CD14-positive monocyte (primary cell): Measurements from ENCODE around the gene ARFGAP3. TPM values are rescaled to one million over a fixed set of nuclear protein-coding genes. Genes with fewer than 3 reads are reported as not detected.
A peak's percentile ranks its signal among the peaks of the same experiment; 100 is the strongest.

Experiments used
- DNase-seq, 3 donors: peaks; one replicate each; pipeline ENCODE4 v3.0.0-alpha.2; 2011 to 2022
- H2AFZ ChIP-seq: 2 replicates; pipeline ENCODE4 v1.6.0; 2012; ENCODE audit warnings: mild to moderate bottlenecking, low read depth, low read length, inconsistent platforms; ENCODE audit not compliant: insufficient read depth, poor library complexity, severe bottlenecking
- H3K27ac ChIP-seq, 2 donors: 1 replicate in 1 of 2; 2 replicates in 1 of 2; pipeline ENCODE4 v1.5.1; 2012 to 2013; ENCODE audit warnings: low read length in 2 of 2, control low read depth in 1 of 2, inconsistent platforms in 1 of 2, low read depth in 1 of 2, mild to moderate bottlenecking in 1 of 2
- H3K27me3 ChIP-seq, 2 donors: one replicate each; pipeline versions ENCODE4 v1.6.0 to v1.6.1; 2011 to 2013; ENCODE audit warnings: low read length in 2 of 2; ENCODE audit not compliant: control insufficient read depth in 2 of 2, insufficient read depth in 2 of 2
- H3K36me3 ChIP-seq, 2 donors: replicated peaks in 1 of 2; 1 replicate in 1 of 2; 2 replicates in 1 of 2; pipeline versions ENCODE4 v1.5.1 to v1.6.1; 2012 to 2013; ENCODE audit warnings: low read length in 2 of 2, control low read depth in 1 of 2, inconsistent platforms in 1 of 2, mild to moderate bottlenecking in 1 of 2; ENCODE audit not compliant: insufficient read depth in 2 of 2, control insufficient read depth in 1 of 2
- H3K4me1 ChIP-seq, 2 donors: 1 replicate in 1 of 2; 2 replicates in 1 of 2; pipeline versions ENCODE4 v1.5.1 to v1.6.1; 2012 to 2013; ENCODE audit warnings: low read length in 2 of 2, control low read depth in 1 of 2, inconsistent platforms in 1 of 2, mild to moderate bottlenecking in 1 of 2, moderate library complexity in 1 of 2; ENCODE audit not compliant: insufficient read depth in 2 of 2, control insufficient read depth in 1 of 2
- H3K4me2 ChIP-seq: replicated peaks from 2 replicates; pipeline ENCODE3; 2012; ENCODE audit warnings: low read length, moderate library complexity, mild to moderate bottlenecking; ENCODE audit not compliant: poor library complexity, severe bottlenecking; ENCODE audit errors: extremely low read depth
- H3K4me3 ChIP-seq, 3 experiments: fragments of 200-600 bp in 1 of 3; sonication (generic) in 1 of 3; replicated peaks in 1 of 3; 1 replicate in 2 of 3; 2 replicates in 1 of 3; pipeline ENCODE4 v1.5.1; 2011 to 2013; ENCODE audit warnings: low read length in 3 of 3, mild to moderate bottlenecking in 3 of 3, control low read depth in 2 of 3, low read depth in 2 of 3, inconsistent platforms in 1 of 3, moderate library complexity in 1 of 3
- H3K79me2 ChIP-seq: 2 replicates; pipeline ENCODE4 v1.6.0; 2012; ENCODE audit warnings: mild to moderate bottlenecking, control low read depth, inconsistent platforms, low read length, moderate library complexity; ENCODE audit not compliant: insufficient read depth
- H3K9ac ChIP-seq: 2 replicates; pipeline ENCODE4 v1.6.0; 2017; ENCODE audit warnings: low read length, mild to moderate bottlenecking; ENCODE audit not compliant: insufficient read depth, poor library complexity, severe bottlenecking
- H3K9me3 ChIP-seq, 2 donors: replicated peaks in 1 of 2; 1 replicate in 1 of 2; 2 replicates in 1 of 2; pipeline versions ENCODE4 v1.5.1 to v1.6.1; 2012 to 2013; ENCODE audit warnings: low read length in 2 of 2, control low read depth in 1 of 2; ENCODE audit not compliant: control insufficient read depth in 1 of 2, insufficient read depth in 1 of 2
- H4K20me1 ChIP-seq: 2 replicates; pipeline ENCODE4 v1.6.0; 2012; ENCODE audit warnings: mild to moderate bottlenecking, low read length, control low read depth, moderate library complexity; ENCODE audit not compliant: insufficient read depth
- H3K27ac Mint-ChIP-seq, 7 donors: one replicate each; pipeline ENCODE4 v1.8.0; 2020; ENCODE audit warnings: mild to moderate bottlenecking in 7 of 7, mixed read lengths in 7 of 7, moderate library complexity in 6 of 7, inconsistent platforms in 2 of 7
- H3K27me3 Mint-ChIP-seq, 3 donors: one replicate each; pipeline ENCODE4 v1.8.0; 2021 to 2022; ENCODE audit warnings: low read depth in 3 of 3, mild to moderate bottlenecking in 3 of 3, mixed read lengths in 3 of 3, moderate library complexity in 3 of 3, inconsistent platforms in 1 of 3
- H3K36me3 Mint-ChIP-seq, 2 donors: one replicate each; pipeline ENCODE4 v1.8.0; 2020; ENCODE audit warnings: mixed read lengths in 2 of 2, inconsistent platforms in 1 of 2, mild to moderate bottlenecking in 1 of 2
- H3K4me1 Mint-ChIP-seq: one replicate; pipeline ENCODE4 v1.8.0; 2020; ENCODE audit warnings: mild to moderate bottlenecking, mixed read lengths
- H3K4me3 Mint-ChIP-seq, 2 donors: one replicate each; pipeline ENCODE4 v1.8.0; 2020; ENCODE audit warnings: mild to moderate bottlenecking in 2 of 2, mixed read lengths in 2 of 2, moderate library complexity in 1 of 2
- H3K9me3 Mint-ChIP-seq, 7 donors: one replicate each; pipeline ENCODE4 v1.8.0; 2020 to 2022; ENCODE audit warnings: mixed read lengths in 7 of 7, mild to moderate bottlenecking in 6 of 7, moderate library complexity in 6 of 7, inconsistent platforms in 2 of 7
- WGBS: methylation state at CpG from one replicate; pipeline ENCODE4 v1.1.5; 2013; ENCODE audit warnings: missing lambda C conversion rate; ENCODE audit not compliant: insufficient coverage; 5-methylcytosine and 5-hydroxymethylcytosine counted together
- intact Hi-C, 2 donors: fragments of 100-400 bp; cut with micrococcal nuclease; formaldehyde crosslinking; loops; one replicate each; pipeline versions ENCODE4 v1.15.0 to v1.15.1; 2023
- polyA plus RNA-seq, 3 donors: library from polyadenylated mRNA; depleted of rRNA in 1 of 3; unstranded in 2 of 3; stranded (reverse) in 1 of 3; fragments of 300-500 nt in 2 of 3; fragments of >200 nt in 1 of 3; fragmentation: Illumina TruSeq in 2 of 3; gene quantifications; 1 replicate in 2 of 3; 2 replicates in 1 of 3; pipeline ENCODE4 v1.2.3, GENCODE V29; 2012 to 2021
- TF ChIP-seq, protein P1 (sequence below): fragments of 200-600 bp; IDR thresholded peaks from one replicate; pipeline ENCODE4 v1.8.0; 2022; ENCODE audit warnings: antibody characterized with exemption, mild to moderate bottlenecking

ARFGAP3 gene
- polyA plus RNA-seq, 3 donors = 22.3 to 38.7 (median 34.8) TPM

DNA sequence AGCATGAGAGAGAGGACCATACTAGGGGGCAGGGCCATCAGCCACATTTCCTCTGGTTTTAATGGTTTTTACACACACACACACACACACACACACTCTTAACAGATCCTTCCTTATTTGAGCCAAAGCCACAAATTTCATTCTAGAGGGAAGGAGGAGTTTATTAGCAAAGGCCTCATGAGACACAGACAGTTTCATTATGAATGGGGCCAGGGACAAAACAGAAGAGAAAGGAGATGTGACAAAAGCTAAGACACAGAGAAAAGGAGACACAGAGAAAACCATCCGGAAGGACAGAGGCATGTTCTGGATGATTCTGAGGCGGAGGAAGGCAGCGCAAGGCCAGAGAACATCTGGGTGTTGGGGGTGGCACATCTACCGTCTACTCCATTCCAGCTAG lies 32.2 kb upstream of the ARFGAP3 start:
- Mint-ChIP-seq H3K36me3 (peaks cover 49 to 64% of the 10 kb centered on the region in 2 donors), H3K27ac (peak overlapping the region; percentile 96 to 100 (median 100)), H3K27me3 (peaks cover 0 to 2% (median 0%) of the 10 kb centered on the region in 3 donors), H3K4me3 (peak overlapping the region; percentile 79 to 94), H3K9me3 (peaks cover 0 to 1% (median 0%) of the 10 kb centered on the region in 7 donors), H3K4me1 (peaks cover 67% of the 10 kb centered on the region)
- intact Hi-C loops = loop anchor here in 1 of 2 donors (5.0 kb wide), 1 partner anchor 33 kb away; no protein-coding TSS in a partner anchor
- H3K79me2 ChIP-seq = peaks cover 38% of the 10 kb centered on the region
- peak overlapping the region; percentile 82 for H3K9ac ChIP-seq
- H2AFZ ChIP-seq = peak overlapping the region; percentile 33
- peaks cover 63 to 64% of the 10 kb centered on the region in 2 donors for H3K4me1 ChIP-seq
- H3K9me3 ChIP-seq = no peaks in the 10 kb centered on the region
- DNase-seq = peak; percentile 83 to 88 (median 84)
- H4K20me1 ChIP-seq = peaks cover 12% of the 10 kb centered on the region
- H3K36me3 ChIP-seq = peaks cover 42 to 52% of the 10 kb centered on the region in 2 donors
- no peaks in the 10 kb centered on the region for H3K27me3 ChIP-seq
- H3K4me2 ChIP-seq = peak overlapping the region; percentile 79
- peak overlapping the region in 2 of 3 experiments; percentile 23 to 72 for H3K4me3 ChIP-seq
- TF ChIP-seq, protein P1, sequence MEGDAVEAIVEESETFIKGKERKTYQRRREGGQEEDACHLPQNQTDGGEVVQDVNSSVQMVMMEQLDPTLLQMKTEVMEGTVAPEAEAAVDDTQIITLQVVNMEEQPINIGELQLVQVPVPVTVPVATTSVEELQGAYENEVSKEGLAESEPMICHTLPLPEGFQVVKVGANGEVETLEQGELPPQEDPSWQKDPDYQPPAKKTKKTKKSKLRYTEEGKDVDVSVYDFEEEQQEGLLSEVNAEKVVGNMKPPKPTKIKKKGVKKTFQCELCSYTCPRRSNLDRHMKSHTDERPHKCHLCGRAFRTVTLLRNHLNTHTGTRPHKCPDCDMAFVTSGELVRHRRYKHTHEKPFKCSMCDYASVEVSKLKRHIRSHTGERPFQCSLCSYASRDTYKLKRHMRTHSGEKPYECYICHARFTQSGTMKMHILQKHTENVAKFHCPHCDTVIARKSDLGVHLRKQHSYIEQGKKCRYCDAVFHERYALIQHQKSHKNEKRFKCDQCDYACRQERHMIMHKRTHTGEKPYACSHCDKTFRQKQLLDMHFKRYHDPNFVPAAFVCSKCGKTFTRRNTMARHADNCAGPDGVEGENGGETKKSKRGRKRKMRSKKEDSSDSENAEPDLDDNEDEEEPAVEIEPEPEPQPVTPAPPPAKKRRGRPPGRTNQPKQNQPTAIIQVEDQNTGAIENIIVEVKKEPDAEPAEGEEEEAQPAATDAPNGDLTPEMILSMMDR = no peak
- WGBS = 0% methylated on average over 1 of the region's 4 CpGs
- peak overlapping the region; percentile 81 to 98 for H3K27ac ChIP-seq

DNA sequence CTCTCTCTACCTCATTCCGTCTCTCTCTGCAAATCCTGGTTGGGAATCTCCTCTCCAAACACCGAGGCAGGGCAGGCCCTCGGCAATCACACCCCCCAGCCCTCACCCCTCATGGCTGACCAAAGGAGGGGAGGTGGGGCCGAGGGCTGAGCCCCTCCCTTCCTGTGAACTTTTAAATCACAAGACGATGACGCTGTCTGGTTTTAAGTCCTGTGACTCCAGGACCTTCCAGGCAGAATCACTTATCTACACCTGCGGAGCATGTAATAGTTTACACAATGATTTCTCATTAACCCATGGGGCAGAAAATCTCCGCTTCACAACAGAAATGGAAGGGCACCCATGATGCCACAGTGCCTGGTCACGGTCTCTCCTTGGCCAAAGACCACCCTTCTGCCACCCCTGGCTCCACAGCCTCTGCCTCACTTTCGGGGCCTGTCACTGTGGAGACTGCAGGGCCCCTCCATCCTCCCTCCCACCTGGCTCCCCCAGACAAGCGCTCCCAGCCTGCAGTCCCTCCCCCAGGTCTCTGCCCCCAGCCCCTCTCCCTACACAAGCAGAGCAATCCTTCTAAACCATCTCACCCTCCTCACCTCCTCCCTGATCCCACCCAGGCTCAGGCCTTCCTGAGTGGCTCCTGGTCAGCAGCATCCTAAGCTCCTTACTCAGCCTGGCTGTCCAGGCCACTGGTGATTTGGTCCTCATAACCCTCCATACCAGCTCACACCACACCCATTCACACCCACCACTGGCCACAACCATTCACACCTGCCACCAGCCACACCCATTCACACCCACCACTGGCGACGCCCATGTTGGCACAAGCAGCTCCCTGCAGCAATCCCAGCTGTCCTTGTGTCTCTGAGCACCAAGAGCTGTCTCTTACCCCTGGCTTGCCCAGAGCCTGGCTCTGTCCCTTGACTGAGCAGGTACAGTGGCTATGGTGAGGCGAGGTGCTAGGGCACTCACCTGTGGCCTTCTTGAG lies 30.7 kb upstream of the ARFGAP3 start:
- Mint-ChIP-seq H3K4me3 (no peak overlapping the region), H3K9me3 (peaks cover 0 to 1% (median 0%) of the 10 kb centered on the region in 7 donors), H3K36me3 (peaks cover 64 to 79% of the 10 kb centered on the region in 2 donors), H3K27me3 (peaks cover 0 to 2% (median 0%) of the 10 kb centered on the region in 3 donors), H3K27ac (peak overlapping the region in 5 of 7 donors; percentile 40 to 85 (median 82)), H3K4me1 (peaks cover 53% of the 10 kb centered on the region)
- Histone ChIP-seq H2AFZ (no peak overlapping the region), H3K27ac (no peak overlapping the region), H4K20me1 (peaks cover 16% of the 10 kb centered on the region), H3K36me3 (peaks cover 56 to 67% of the 10 kb centered on the region in 2 donors), H3K4me2 (no peak overlapping the region), H3K4me1 (peaks cover 49% of the 10 kb centered on the region in 2 donors), H3K9ac (no peak overlapping the region), H3K9me3 (no peaks in the 10 kb centered on the region), H3K27me3 (no peaks in the 10 kb centered on the region), H3K4me3 (no peak overlapping the region), H3K79me2 (peaks cover 24% of the 10 kb centered on the region)
- intact Hi-C loops = loop anchor here in 1 of 2 donors (5.0 kb wide), 1 partner anchor 34 kb away; no protein-coding TSS in a partner anchor
- DNase-seq = no peak
- TF ChIP-seq, protein P1 = no peak
- 88% methylated on average over 9 of the region's 14 CpGs for WGBS
